Osteoblast (primary cell): ENCODE data around the gene PITRM1. TPM values are rescaled to one million over a fixed set of nuclear protein-coding genes. Genes with fewer than 3 reads are reported as not detected.

Experiments
- DNase-seq: peaks from one replicate; pipeline ENCODE4 v3.0.0; 2011; ENCODE audit warnings: low spot score, mixed read lengths; ENCODE audit not compliant: insufficient read length; ENCODE audit errors: missing footprints
- H2AFZ ChIP-seq: 2 replicates; pipeline ENCODE4 v1.6.0; 2011; ENCODE audit warnings: mild to moderate bottlenecking, low read length
- H3K27ac ChIP-seq: 2 replicates; pipeline ENCODE4 v1.5.1; 2011; ENCODE audit warnings: mild to moderate bottlenecking, low read depth, low read length, moderate library complexity
- H3K27me3 ChIP-seq: 2 replicates; pipeline ENCODE4 v1.6.0; 2012; ENCODE audit warnings: mild to moderate bottlenecking, control low read depth, inconsistent platforms, low read length, moderate library complexity; ENCODE audit not compliant: insufficient read depth
- H3K36me3 ChIP-seq: 2 replicates; pipeline ENCODE4 v1.5.1; 2011; ENCODE audit warnings: mild to moderate bottlenecking, low read length, control low read depth, moderate library complexity; ENCODE audit not compliant: insufficient read depth
- H3K4me1 ChIP-seq: 2 replicates; pipeline ENCODE4 v1.5.1; 2011; ENCODE audit warnings: mild to moderate bottlenecking, low read length, control low read depth, moderate library complexity; ENCODE audit not compliant: insufficient read depth
- H3K4me2 ChIP-seq: 2 replicates; pipeline ENCODE4 v1.6.0; 2011; ENCODE audit warnings: mild to moderate bottlenecking, low read length; ENCODE audit not compliant: insufficient read depth
- H3K4me3 ChIP-seq: fragments of 200-600 bp; sonication (generic); 3 replicates; pipeline ENCODE4 v1.5.1; 2012; ENCODE audit warnings: mild to moderate bottlenecking, low read length, inconsistent platforms; ENCODE audit not compliant: insufficient read depth
- H3K79me2 ChIP-seq: 2 replicates; pipeline ENCODE4 v1.6.0; 2012; ENCODE audit warnings: mild to moderate bottlenecking, low read length, control low read depth, inconsistent platforms; ENCODE audit not compliant: insufficient read depth
- H3K9me3 ChIP-seq: 2 replicates; pipeline ENCODE4 v1.5.1; 2011; ENCODE audit warnings: low read depth, low read length, control low read depth
- H4K20me1 ChIP-seq: 2 replicates; pipeline ENCODE4 v1.6.0; 2012; ENCODE audit warnings: mild to moderate bottlenecking, low read length, control low read depth; ENCODE audit not compliant: insufficient read depth
- CTCF ChIP-seq: IDR thresholded peaks from 2 replicates; pipeline ENCODE4 v1.5.1; 2011; ENCODE audit warnings: mild to moderate bottlenecking, low read depth, low read length, moderate library complexity; ENCODE audit errors: extremely low read depth
- total RNA-seq: library from RNA; depleted of rRNA; stranded (reverse); fragments of >200 nt; gene quantifications from 2 replicates; pipeline ENCODE4 v1.2.3, GENCODE V29; 2012

The PITRM1 gene
- total RNA-seq, 1 donor, result 89.8 TPM

- no peaks in the 10 kb centered on the region for H3K27me3 ChIP-seq
- H3K4me2 ChIP-seq, result peak overlapping the region; percentile 71
- peak overlapping the region; percentile 99 for H3K27ac ChIP-seq
- H2AFZ ChIP-seq, result peak overlapping the region; percentile 61
- H3K79me2 ChIP-seq, result peaks cover 67% of the 10 kb centered on the region
- no peaks in the 10 kb centered on the region for H4K20me1 ChIP-seq
- TF ChIP-seq CTCF, result no peak
- DNase-seq, result peak; percentile 92
- H3K4me3 ChIP-seq, result peak overlapping the region; percentile 43
- H3K4me1 ChIP-seq, result peaks cover 54% of the 10 kb centered on the region
- H3K36me3 ChIP-seq, result peaks cover 15% of the 10 kb centered on the region
- H3K9me3 ChIP-seq, result no peaks in the 10 kb centered on the region
Observed at GRCh38 chr10:3096149-3096548, 76.4 kb downstream of the PITRM1 start.

DNA sequence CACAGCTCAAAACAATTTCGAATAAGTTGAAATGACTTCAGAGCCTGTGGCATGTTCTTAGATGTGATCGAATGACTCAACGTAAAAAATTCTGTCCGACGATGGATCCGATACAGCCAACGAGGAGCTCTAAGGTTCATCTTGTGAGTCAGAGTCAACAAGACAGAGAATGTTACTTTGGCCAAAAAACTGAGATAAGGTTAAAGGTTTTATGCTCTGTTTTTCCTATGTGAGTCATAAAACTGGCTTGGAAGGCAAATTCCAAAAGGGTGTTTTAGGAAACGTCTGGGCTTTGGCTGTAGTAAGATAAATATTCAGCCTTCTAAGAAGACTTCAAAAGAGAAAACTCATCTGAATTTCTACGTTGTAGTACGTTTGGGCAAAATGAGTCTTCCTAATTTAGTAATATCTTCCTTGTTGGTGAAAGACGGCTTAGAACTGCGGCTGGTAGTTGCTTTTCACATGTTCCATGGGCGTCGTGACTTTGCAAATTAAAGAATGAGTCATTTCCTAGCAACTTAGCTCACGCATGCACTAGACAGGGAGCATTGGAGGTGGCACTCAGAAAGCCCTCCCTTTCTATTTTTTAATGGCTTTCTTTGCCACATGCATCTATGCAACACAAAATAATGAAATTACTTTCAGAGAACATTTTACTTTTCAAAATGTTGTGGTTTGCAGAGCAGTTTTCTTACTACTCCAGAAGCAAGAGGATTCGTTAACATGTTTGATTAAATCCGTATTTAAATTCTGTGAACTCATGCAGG is 77.0 kb downstream of the PITRM1 start:
- Histone ChIP-seq H4K20me1 (no peaks in the 10 kb centered on the region), H3K4me3 (peak overlapping the region; percentile 43), H3K4me2 (peak overlapping the region; percentile 71), H3K79me2 (peaks cover 63% of the 10 kb centered on the region), H3K27ac (peak overlapping the region; percentile 99), H2AFZ (peak overlapping the region; percentile 42), H3K36me3 (peaks cover 10% of the 10 kb centered on the region), H3K9me3 (no peaks in the 10 kb centered on the region), H3K4me1 (peaks cover 60% of the 10 kb centered on the region), H3K27me3 (no peaks in the 10 kb centered on the region)
- DNase-seq, result peak; percentile 95
- no peak for TF ChIP-seq CTCF

DNA sequence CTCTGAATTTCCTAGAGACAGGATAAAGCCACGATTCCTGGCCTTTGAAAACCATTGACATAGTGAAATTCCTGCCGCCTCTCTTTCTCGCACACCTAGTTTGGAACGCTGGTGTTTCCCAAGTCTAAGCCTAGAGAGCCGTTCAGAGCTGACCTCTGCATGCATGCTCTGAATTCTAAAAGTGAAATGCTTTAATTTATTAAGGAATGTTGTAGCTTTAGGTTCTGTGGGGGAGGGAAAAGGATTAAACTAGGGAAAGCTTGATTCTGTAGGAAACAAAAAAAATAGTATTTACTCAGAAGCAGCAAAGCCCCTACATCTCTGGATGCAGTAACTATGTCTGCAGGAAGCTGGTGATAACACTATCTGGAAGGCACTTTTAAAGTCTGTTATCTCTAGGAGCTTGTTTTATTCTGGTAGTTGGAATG is 78.0 kb downstream of the PITRM1 start:
- H3K79me2 ChIP-seq, result peaks cover 63% of the 10 kb centered on the region
- H3K36me3 ChIP-seq, result peaks cover under 1% of the 10 kb centered on the region
- H3K27me3 ChIP-seq, result no peaks in the 10 kb centered on the region
- H3K4me3 ChIP-seq, result peak overlapping the region; percentile 41
- peak overlapping the region; percentile 71 for H3K4me2 ChIP-seq
- peak overlapping the region; percentile 99 for H3K27ac ChIP-seq
- DNase-seq, result no peak
- H4K20me1 ChIP-seq, result no peaks in the 10 kb centered on the region
- H2AFZ ChIP-seq, result no peak overlapping the region
- peaks cover 65% of the 10 kb centered on the region for H3K4me1 ChIP-seq
- no peak for TF ChIP-seq CTCF
- H3K9me3 ChIP-seq, result no peaks in the 10 kb centered on the region

- Histone ChIP-seq H3K9me3 (no peaks in the 10 kb centered on the region), H3K4me3 (no peak overlapping the region), H3K27ac (peak overlapping the region; percentile 99), H3K79me2 (peaks cover 62% of the 10 kb centered on the region), H3K4me2 (peak overlapping the region; percentile 71), H3K36me3 (no peaks in the 10 kb centered on the region), H3K27me3 (no peaks in the 10 kb centered on the region), H4K20me1 (no peaks in the 10 kb centered on the region), H2AFZ (no peak overlapping the region), H3K4me1 (peaks cover 59% of the 10 kb centered on the region)
- no peak for DNase-seq
- no peak for TF ChIP-seq CTCF
Observed at GRCh38 chr10:3093996-3094395, 78.6 kb downstream of the PITRM1 start.
